HG03439 (cell line): ENCODE data around the gene PKD1L1.

ENCODE experiments used
- ATAC-seq: cut with Tn5 transposase; IDR thresholded peaks from one replicate; pipeline ENCODE4 v1.9.1; 2021; ENCODE audit warnings: mild to moderate bottlenecking, moderate library complexity; ENCODE audit not compliant: unreplicated experiment

PKD1L1 gene

DNA sequence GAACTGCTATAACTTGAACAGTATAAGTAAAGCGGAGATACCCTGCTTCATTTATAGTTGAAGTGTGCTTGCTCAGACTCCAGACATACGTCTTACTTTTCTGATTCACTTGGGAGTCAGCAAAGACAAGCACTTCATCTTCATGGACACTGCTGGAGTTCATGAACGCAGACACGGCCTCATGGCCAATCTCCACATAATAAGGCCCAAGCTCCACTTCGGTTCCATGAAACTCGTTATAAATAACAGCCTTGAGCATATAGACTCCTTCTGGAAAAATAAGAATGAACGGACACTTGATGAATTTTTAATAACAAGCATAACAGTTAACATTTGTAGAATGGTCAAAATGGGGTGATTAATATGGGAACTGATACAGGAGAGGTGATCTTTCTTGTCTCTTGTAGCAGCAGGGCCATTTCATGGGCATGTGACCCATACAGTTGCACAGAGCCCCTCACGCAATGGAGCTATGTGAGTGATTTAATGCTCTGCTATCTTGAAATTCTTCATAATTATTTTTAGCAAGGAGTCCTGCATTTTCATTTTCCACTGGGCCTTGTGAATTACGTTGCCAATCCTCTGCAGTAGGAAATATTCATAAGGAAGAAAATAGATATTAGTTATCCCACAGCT is 40.2 kb downstream of the PKD1L1 start:
- no peak for ATAC-seq

- no peak for ATAC-seq
These were observed 41.4 kb downstream of the PKD1L1 start for GRCh38 chr7:47906883-47907282.

DNA sequence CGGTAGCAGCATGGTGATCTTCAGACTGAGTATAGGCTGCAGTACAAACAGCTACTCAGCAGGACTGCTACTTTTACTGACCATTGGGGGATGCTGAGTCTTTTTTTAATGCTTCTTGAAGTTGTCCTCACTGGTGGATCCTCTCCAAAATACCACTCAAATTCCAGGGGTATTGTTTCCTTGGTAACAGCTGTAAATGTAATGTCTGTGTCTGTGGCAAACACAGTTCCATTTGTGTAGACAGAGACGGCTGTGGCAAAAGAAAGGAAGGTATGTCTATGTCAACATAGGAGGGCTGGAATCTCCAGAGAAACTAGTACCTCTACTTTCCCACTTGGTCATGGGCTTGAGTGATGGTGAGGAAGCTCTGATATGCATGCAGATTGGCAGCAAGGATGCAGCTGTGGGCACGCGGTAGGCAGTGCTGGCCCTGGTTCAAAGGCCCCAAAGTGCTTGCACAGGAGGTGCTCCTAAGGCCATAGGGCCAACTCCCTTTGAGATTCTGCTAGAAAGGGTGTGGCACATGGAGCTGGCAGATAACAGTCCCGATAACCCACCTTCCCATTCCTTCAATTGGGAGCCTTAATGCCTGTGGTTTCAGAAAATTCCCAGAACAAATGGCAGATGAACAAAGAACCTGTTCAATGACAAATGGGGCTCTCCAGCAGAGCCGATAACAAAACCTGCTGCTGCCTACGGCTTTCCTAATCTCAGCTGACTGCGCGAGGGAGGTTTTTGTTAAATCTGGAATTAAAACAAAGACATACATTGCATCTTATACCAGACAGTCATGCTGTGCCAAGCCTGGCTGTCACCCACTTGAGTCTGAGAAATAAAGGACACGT is 43.0 kb downstream of the PKD1L1 start:
- ATAC-seq, result no peak

DNA sequence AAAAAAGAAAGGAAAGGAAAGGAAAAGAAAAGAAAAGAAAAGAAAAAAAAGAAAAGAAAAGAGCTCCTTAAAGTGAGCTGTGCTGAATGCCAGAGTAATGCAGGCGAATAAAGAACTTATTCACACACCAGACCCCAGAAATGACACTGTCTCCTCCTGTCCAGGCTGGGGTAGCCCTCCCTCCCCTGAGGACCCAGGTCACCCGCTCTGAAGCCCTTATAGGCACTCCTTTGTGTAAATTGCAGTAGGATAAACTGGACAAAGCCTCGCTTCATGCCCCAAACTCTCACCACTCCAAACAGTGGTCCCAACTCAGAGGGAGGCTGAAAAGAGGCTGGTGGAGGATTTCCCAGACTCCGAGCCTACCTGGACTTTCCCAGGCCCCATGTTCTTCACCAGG is 46.3 kb downstream of the PKD1L1 start:
- no peak for ATAC-seq

DNA sequence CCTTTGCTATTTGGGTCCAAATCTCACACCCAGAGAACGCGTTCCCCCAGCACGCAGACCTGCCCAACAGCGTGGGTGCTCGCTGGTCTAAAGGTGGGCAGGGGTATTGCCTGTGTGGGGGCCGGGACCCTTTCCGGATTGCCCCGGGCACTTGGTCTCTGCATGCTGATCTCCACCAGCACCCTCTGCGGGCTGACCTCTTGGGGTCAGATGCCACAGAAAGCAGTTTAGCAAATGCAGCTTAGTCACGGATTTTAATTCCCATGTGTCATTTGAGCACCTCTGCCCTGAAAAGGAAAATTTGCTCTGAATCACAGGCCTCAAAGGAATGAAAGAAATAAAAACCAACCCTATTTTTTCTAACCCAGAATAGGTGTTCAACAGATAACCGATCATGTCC is 46.7 kb downstream of the PKD1L1 start:
- no peak for ATAC-seq

DNA sequence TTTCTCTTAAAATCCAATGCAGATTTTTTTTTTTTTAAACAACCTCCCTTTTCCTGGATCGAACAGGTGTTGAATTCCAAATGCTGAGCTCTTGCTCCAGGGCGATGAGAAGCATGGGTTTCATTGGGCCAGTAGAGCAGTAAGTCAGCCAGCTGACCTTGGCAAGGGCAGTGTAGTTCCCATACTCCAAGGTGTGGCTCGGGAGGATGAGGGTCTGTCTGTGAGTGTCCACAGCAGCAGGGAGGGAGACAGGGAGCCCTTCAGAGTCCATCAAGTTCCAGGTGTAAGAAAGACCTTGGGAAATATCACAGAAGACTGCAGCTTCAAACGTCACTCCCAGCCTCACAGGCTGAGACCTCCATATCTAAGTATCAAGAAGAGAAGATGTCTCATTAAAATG is 50.4 kb downstream of the PKD1L1 start:
- ATAC-seq, result no peak

DNA sequence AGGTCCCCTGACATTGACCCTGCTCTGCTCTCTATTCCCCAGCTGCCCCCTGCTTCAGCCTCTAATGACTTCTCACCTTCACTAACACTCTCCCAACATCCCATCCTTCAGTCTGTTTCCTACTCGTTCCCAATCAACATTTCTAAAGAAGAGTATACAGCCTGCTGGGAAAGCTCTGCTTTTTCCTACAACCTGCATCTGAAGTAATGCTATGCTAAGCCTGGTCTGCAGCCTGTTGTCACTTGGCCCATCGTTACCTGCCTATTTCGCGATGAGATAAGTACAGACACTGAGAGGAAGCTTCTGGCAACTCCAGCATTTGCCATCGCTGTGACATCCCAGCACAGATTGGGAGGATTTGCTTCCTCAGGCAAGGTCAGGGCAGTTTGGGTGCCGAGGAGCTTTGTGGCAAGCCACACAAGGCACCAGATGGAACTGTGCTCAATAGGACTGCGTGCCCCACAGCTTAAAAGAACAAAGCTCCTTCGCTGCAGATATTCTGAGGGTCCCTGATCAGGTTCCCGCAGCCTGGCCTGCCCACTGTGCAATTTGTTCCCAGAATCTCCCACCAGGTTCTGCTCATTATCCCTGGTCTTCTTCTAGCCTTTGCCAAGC is 51.4 kb downstream of the PKD1L1 start:
- ATAC-seq, result no peak

DNA sequence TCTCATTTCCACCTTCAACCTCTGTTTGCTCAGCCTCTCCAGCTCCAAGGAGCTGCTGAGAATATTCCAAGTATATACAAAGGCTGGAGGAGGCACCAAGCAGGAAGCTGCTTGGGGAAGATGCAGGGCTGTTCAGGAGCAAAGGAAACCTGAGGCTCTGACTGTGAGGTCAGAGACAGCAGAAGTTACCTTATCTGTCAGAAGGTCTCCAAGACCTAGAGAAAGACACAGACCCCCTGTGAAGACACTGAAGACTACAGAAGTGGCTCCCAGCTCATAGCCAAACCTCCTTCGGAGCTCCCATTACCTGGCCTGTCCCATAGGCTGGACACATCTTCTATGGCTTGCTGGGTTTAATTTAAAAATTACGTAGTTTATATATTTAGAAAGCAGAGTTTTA is 53.2 kb downstream of the PKD1L1 start:
- ATAC-seq, result no peak

DNA sequence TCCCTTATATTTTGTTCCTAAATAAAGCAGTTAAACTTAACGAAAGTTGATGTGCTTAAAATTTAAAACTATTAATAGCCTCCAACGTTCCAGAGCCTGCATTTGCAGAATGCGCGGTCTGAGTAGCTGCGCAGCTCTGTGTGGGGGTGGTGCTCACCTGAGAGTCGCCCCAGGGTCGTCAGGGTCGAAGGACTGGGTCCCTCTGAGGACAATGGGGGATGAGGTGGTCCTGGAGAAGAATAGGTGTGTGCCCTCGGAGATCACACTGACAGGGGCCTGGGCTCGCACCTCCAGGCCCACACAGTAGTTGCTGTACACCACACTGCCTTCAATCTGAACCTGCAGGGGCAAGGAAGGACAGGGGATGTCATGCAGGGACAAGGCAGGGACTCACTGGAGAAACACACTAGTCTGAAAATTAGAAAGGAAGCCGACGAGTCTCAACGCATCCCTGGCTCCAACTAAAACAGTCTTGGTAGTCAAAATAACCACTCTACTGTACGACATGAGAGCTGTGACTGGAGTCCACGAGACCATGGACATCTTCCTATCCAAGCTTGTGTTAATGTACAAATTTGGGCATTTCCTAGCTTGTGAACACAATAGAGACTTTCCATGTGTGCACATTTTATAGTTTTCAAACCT is 54.4 kb downstream of the PKD1L1 start:
- no peak for ATAC-seq

DNA sequence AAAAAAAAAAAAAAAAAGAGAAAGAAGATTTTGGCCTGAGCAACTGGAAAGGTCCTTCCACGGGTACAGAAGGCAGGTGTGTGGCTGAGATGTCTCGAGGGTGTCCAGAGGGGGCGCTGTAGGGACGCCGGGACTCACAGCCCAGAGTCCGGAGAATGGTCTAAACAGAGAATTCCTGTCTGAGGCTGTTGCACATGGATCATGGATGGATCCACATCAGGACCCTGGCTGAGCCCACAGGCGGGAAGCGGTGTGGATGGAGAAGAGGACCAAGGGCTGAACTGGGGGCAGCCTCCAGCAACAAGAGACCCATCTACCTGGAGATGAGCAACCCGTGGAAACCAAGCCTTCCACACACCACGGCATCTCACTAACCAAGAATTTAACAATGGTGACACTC is 55.0 kb downstream of the PKD1L1 start:
- no peak for ATAC-seq

DNA sequence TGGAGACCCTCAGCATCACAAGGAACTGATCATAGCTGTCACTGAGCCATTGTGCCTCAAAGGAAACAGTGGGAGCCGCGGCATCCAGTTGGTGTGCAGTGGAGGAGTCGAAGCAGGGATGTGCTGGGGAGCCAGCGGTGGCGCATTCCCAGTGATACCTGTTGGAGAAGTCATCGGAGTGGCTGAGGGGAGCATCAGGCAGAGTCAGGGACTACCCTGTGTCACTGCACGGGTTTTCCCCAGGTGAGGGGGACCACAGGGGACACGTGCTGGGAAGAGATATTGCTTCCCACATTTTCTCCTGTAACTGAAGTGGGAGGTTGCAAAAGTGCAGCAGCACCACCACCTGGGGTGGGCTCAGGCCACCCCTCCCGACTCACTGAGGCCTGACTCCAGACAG is 57.7 kb downstream of the PKD1L1 start:
- no peak for ATAC-seq

DNA sequence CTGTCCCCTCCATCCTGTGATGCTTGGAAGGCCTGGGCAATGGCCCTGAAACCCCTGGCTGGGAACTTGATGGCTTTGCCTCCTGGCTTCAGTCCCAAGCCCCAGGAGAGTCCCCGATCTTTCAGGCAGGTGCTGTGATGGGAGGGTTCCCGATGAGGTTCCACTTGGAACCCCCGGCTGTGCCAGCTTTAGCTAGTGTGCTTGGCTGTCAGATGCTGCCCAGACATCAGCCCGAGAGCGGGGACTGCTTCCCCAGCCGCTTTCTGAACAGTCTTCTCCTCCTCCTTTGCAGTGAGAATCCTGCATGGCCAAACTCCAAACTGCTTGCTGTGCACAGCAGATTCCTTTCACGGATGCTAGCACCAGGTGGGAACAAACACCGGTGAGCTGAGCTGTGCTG is 58.1 kb downstream of the PKD1L1 start:
- ATAC-seq, result no peak

DNA sequence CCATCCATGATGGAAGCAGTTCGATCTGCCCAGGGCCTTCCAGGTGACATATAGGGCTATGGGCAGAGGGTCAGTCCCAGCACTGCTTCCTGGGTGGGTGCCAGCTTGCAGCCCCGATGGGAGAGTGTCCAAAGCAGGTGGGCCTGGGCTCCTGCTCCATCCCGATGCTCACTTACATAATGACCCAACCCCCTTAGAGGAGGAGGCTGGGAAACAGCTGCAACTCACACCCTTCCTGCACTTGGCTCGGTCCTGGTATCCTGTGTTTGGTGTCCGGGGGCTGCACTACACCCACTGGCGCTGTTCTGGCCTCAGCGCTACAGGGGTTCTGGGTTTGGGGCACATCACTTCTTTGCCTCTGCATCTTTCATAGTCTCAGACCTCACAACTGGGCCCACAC is 58.5 kb downstream of the PKD1L1 start:
- no peak for ATAC-seq

DNA sequence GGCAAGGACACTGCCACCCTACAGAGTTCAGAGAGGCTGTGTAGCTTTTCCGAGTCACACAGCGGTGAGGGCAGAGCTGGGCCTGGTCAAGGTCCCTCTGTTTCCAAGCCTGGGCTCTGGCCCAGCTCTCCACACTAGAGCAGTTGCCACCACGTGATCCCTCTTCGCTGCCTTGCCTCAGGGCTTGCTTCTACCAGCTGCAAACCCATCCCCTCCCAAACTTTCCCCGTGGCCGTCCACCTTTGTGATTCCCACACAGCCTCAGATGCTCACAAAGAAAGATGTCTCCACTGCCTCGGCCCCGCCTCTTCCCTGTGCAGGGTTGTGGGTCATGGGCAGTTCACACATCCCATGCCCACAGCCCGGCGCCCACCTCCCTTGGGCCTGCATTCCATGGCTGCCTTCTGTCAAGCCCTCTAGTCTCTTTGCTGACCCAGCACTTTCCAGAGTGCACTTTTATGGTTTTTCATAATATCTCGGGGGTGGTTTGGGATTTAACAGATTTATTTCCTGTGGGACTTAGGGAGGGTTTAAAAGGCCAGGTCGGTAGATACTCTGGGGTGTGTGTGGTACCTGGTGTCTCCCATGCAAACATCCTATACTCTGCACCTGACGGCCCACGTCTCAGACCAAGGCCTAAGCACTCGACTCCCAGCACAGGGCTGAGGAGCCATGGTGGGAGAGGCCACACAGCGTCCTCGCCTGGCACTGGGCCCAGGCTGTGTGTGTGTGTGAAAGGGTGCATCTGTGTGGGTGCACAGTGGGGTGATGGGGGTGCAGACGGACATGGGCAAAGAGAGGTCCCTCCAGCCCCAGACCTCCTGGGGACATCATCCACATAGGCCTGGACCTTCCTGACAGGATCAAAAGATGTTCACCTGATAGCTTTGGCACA is 59.6 kb downstream of the PKD1L1 start:
- ATAC-seq, result no peak

DNA sequence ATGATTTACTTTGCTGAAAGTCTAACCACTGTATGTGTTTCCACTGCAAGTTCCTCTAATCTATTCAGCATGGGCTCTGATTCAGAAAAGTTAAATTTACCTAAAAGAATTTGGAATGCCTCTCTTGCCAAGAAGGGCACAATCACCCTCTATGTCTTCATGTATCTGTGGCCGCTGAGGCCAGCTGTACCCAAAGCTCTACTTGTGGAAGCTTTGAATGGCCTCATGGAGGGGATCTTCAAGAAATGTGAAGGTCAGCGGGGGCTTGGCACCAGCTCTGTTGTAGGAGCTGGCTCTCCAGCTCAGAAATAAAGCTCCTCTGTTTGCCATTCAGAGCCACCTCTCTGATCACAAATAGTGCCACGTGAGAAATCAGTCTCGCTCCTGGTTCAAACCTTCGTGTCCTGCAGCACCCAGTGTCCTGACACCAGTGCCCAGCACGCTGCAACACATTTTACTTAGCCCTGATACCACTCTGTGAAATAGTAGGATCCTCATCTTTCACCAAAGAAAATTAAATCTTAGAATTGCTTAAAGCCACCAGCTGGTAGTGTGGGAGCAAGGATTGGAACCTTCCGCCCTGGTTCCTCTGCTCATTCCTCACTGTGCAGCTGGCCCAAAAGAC is 61.1 kb downstream of the PKD1L1 start:
- no peak for ATAC-seq

- no peak for ATAC-seq
These were observed 62.1 kb downstream of the PKD1L1 start for GRCh38 chr7:47885987-47886811.

DNA sequence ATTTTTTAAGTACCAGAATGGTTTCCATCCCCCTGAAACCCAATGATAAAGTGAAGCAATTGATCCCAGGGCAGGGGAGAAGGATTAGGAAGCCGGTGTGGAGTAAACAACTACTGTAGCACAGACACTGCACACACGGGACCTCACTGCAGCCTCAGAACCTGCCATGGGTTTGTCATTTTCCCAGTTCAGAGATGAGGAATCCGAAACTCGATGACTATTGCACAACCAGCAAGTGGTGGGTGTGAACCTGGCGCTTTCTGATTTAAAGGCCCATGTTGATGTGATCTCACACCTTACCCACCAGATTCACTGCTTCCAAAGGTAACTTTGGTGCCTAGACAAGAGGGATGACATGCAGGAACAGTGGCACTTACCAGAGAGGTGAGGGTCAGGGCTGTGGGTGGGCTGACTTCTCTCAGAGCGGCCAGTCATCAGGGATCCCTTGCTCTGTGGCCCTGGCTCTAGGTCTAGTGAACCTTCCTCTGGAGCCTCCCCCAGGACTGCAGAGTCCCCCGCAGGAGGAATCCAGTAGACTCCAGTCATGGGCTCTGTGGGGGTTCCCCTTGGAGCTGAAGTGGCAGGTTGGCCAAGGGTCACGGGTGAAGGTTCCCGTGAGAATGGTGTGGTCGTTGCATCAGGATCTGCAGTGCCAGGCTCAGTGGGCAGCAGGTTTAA is 62.8 kb downstream of the PKD1L1 start:
- no peak for ATAC-seq

- no peak for ATAC-seq
These were observed 63.6 kb downstream of the PKD1L1 start for GRCh38 chr7:47884675-47885074.

GRCh38 chr7:47882635-47883034 is 65.6 kb downstream of the PKD1L1 start:
- ATAC-seq, result no peak
